NCI-H1105 treated with DMSO at 0.1 percent for 48 hours (cell line): ENCODE data around the gene NLGN1.
"Not testable (repeated sequence)": the region's sequence is repeated elsewhere in the genome, so short reads cannot be mapped to it uniquely, and the experiment has no call there.

ENCODE experiments used
- DNase-seq: peaks from one replicate; lab custom pipeline; 2025; lab: John Stamatoyannopoulos, UW

NLGN1 gene

GRCh38 chr3:174220775-174221554 lies 823.4 kb downstream of the NLGN1 start:
- DNase-seq: no peak

- no peak for DNase-seq
These were observed 825.5 kb downstream of the NLGN1 start for GRCh38 chr3:174223042-174223441.

DNA sequence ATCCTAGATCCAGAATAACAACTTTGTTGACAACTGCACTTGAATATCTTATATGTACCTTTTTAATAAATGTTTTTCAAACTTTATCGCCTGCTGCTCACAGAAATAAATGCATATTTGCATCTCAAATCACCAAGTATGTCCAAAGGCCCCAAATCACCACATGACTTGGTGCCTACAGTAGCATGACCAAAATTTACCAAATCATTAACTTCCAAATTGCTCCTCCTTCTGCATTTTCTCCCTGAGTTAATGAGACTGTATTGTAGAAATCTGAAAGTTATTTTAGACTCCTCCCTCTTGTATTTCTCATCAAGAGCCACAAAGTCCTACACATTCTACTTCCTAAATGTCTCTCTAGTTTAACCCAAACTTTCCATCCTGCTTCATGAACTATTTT lies 826.1 kb downstream of the NLGN1 start:
- no peak for DNase-seq

DNA sequence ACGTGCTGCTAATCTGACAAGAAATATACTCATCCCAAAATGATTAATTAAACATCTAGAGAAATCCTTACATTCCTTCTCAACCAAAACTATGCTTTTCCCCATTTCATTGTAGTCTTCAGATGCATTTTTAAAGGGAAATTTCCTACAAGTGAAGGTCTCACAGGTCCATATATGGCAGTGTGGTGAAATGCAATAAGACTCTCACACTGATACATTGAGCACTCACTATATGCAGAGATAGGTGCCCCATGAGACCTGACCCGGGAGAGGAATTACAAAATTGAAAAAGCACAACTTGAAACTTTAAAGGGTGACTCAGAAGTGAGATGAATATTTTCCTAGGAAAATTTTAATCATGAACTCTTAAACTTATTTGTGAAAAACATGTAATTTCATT lies 832.4 kb downstream of the NLGN1 start:
- no peak for DNase-seq

GRCh38 chr3:174232028-174232657 lies 834.6 kb downstream of the NLGN1 start:
- DNase-seq: not testable (repeated sequence)

- DNase-seq: no peak
These were observed 835.3 kb downstream of the NLGN1 start for GRCh38 chr3:174232658-174233429.

DNA sequence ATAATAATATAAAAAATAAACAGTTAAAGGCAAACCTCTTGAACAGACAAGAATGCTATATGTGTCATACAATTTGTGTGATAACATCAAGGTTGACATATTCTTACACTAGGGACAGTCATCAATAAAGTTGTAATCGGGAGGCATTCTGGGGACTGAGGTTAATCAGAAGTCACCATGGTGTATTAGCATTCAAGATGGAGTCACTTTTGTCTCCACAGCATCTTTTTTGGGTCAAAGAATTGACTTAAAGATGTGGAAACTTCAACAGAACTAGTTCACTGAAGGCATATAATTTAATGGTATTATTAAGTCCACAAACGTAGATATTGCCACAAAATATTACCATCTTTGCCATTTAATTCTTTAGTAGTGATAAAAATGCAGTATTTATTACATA lies 836.0 kb downstream of the NLGN1 start:
- DNase-seq: no peak

- no peak for DNase-seq
These were observed 844.9 kb downstream of the NLGN1 start for GRCh38 chr3:174242311-174243041.

DNA sequence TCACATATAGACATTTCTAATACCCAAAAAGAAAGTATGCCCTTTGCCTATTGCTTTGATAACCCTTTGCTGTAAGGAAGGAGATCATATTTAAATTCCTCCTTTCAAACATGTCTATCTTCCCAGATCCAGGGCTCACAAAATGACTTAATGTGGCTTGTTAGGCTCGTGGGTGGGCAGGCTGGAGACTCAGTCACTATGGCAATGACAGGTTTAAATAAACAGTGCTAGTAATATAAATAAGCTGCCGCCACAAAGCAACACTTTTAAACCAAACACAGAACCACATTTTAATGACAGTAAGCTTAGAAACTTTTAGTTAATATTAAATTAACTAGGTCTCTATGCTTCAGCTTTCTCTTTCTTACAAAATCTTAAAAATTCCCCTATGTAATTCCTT lies 845.6 kb downstream of the NLGN1 start:
- DNase-seq: no peak

DNA sequence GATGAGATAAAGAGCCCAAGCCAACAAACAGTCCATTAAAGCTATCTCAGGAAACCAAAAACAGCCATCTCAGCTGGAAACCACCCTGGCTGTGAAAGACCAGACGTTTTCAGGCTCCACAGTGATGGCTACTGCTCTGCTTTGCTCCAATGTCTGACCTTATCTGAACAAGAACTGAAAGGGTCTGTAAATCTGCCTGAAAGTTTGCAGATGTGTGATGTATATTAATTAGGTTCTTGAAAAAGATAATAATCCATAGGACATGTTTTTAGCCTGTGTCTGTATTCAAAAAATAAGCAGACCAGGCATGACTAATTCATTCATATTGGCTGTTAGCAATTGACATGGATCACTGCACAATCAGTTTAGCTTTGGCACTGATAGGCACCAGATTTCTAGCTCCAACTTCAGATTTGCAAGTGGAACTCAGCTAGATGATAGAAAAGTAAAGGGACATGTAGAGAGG lies 850.2 kb downstream of the NLGN1 start:
- DNase-seq: no peak

DNA sequence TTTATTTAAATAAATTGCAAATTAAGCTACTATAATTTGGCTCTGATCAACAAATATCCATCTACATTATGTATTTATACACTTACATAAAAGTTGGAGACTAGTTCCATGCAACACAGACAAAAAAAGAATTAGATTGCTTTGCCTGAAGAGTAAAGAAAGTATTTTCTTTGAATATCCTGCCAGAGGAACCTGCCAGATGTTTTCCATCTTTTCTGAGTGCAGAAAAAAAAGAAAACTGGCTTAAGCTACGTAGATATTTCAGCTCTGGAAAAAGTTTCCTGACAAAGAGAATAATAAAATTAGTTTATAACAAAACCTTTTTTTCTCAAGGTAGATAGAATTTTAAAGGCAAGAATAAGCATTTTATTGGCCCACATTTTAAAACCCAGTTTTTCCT lies 854.1 kb downstream of the NLGN1 start:
- DNase-seq: no peak

GRCh38 chr3:174253196-174253823 lies 855.8 kb downstream of the NLGN1 start:
- DNase-seq: no peak

DNA sequence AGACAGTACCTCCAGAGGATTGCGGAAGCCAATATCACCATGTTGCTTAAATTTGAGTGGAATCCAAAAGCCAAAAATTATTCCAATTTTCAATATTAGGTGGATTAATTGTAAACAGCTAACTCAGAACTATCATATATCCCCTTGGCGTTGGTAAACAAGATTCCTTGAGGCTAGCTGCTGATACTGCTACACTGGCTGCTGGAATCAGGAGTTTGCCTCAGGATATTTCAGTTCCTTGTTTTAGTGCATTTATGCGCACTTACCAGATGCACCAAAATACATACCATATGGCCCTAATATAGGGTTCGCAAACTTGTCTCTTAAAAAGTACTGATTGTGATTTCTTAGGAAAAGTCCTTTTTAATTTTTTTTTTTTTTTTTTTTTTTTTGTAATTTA lies 856.4 kb downstream of the NLGN1 start:
- no peak for DNase-seq

DNA sequence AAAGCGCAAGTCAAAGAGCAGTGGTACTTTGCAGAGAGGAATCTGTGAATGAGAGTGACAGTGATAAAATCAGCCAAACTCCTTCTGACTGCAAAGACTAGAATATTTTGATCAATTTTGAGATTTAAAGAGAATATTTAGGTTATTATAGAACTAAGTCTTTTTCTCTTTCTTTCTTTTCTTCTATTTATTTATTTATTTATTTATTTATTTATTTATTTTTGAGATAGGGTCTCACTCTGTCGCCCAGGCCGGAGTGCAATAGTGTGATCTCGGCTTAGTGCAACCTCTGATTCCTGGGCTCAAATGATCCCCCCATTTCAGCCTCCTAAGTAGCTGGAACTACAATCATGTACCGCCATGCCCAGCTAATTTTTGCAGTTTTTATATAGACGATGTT lies 857.9 kb downstream of the NLGN1 start:
- DNase-seq: no peak

- no peak for DNase-seq
These were observed 868.9 kb downstream of the NLGN1 start for GRCh38 chr3:174266476-174266875.

DNA sequence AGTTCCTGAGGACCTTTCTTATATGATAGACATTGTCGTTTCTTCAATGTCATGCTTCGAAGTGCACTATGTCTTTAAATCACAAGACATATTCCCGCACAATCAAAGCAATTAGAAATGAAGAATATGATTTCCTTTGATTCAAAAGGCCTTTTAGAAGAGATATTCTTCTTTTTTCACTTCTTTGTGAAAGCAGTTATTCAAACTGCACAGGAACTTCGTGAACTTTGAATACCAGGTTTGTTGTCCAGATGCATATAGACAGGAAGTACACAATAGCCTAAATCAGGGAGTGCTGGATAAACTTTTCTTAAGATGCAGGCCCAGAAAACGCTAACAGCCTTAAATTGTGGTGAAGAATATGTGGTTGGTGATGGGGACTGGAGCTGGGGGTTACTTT lies 870.5 kb downstream of the NLGN1 start:
- no peak for DNase-seq

- DNase-seq: no peak
These were observed 871.0 kb downstream of the NLGN1 start for GRCh38 chr3:174268586-174268985.

DNA sequence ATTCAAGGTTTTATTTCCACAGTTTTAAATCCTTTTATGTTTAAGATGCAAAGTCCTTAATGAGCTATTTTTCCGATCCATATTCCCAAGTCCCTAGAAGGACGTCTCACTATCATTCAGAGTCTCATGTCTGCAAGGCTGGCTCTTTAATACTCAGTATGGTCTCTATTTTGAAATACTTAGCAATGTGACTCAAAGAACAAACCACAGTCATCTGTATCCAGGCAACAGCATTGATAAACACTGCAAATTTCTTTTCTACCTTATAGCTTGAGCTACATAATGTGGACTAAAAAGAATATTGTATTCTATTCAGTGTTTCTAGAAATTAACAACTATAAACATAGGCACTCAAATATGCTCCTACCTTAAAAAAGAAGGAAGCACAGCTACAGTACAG lies 873.3 kb downstream of the NLGN1 start:
- DNase-seq: no peak

GRCh38 chr3:174275336-174275735 lies 877.8 kb downstream of the NLGN1 start:
- DNase-seq: no peak

GRCh38 chr3:174276826-174277225 lies 879.3 kb downstream of the NLGN1 start:
- no peak for DNase-seq

DNA sequence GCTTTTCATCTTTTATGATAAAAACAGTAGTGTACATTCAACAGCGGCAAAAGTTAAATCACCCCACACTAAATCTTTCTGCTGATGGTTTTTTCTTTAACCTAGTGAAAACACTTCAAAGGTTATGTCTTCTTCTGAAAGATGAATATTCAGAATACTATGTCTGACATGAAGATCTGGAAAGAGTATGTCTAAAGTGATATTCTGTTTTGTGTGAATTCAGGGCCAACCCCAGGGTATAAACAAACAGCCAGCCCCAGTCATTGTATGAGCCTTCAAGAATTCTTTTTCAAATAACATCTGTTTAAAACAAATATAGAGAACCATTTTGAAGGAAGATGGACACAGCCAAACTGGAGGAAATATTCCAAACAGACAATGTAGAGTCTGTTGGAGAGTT lies 880.5 kb downstream of the NLGN1 start:
- no peak for DNase-seq

DNA sequence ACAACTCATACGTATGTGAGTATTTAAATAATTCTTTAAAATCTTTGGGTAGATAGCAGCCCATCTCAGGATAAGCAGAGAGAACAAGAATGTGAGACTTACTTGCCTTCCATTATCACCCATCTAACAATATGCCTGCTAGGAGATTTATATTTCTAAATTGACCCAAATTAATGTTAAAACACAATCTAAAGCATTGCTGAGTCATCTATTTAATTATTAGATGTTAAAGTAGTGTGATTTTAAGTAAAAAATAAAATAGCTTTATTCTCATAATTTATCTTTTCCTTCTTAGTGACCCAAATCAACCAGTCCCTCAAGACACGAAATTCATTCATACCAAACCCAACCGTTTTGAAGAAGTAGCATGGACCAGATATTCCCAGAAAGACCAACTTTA lies 882.6 kb downstream of the NLGN1 start:
- DNase-seq: no peak
